GM21526 (cell line): ENCODE data around the gene KCNH4.

ENCODE experiments used
- ATAC-seq: cut with Tn5 transposase; IDR thresholded peaks from one replicate; pipeline ENCODE4 v1.9.1; 2021; ENCODE audit warnings: moderate library complexity; ENCODE audit not compliant: unreplicated experiment, low FRiP score

The KCNH4 gene

DNA sequence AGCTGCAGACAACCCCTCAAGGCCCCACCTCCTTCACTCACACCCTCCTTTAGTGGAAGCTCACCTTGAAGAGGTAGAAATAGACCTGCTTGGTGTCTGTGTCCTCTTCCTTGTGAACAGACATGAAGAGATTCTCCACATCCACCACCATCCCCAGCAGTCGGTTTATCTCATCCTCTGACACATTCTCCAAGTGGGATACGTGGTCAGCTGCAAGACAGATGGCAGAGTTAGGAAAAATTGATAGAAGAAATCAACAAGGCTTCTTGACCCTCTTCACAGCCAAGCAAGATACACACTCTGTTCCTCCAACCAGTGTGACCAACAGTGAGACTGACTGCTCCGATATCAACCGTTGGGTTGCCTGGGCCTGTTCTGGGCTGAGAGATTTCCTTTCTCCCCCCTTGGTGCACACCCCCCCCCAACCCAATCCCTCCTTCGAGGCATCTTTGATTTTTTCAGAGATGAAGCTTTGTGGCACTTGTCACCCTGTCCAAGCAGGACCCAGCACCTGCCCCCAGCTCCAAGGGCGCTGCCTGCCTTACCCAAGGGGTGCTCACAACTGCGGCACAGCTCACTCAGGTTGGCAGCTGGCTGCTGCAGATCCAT lies 60.7 kb downstream of the KCNH4 start:
- ATAC-seq, result no peak

DNA sequence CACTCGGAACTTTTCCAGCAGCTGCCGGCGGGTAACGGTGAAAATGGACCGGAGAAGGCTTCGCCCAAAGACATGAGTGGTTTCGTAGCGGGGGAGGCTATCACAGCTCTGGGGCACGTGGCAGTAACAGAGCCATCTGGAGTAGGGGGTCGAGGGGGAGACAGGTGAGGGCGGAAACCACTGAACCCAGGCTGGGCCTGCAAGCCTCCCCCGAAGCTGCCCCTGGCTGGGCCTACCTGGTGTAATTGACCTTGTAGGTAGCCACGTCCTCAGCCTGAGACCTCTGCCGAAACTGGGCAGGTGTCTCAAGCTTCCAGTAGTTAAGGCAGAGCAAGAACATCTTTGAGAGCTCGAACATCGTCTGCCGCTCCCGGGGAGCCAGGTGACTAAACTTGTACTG lies 61.6 kb downstream of the KCNH4 start:
- no peak for ATAC-seq

DNA sequence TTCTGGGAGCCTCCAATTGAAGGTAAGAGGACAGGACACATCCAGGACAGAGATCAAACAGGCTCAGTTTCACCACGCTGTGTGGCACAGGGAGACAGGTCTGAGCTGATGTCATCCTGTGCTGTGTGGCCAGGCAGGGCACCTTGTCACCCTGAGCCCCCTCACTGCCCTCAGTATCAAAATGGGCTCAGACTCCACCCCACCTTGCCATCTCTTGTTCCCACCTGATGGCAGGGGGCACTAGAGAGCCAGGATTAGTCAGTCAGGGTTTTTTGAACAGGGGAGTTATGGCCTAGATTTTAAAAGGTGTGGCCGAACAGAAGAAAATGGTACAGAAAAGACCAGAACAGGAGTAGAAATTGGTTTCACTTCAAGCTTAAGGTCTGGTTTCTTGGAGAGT lies 62.4 kb downstream of the KCNH4 start:
- ATAC-seq, result no peak

DNA sequence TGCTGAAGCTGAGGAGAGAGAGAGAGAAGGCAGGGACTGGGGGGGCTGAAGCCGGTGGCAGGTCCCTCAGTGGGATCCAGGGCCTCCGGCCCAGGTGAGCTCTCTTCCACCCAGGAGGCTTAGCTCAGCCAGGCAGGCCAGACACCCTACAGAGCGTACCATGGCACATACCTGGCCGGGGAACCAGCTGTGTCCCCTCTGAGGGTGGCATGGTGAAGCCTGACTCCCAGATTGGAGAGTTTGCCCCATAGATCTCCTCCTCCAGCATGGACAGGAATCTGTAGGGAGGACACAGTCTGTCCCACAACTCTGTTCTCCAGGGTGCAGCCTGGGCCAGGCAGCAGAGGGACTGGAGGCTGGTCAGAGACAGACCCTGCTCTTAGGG lies 62.8 kb downstream of the KCNH4 start:
- ATAC-seq, result no peak

DNA sequence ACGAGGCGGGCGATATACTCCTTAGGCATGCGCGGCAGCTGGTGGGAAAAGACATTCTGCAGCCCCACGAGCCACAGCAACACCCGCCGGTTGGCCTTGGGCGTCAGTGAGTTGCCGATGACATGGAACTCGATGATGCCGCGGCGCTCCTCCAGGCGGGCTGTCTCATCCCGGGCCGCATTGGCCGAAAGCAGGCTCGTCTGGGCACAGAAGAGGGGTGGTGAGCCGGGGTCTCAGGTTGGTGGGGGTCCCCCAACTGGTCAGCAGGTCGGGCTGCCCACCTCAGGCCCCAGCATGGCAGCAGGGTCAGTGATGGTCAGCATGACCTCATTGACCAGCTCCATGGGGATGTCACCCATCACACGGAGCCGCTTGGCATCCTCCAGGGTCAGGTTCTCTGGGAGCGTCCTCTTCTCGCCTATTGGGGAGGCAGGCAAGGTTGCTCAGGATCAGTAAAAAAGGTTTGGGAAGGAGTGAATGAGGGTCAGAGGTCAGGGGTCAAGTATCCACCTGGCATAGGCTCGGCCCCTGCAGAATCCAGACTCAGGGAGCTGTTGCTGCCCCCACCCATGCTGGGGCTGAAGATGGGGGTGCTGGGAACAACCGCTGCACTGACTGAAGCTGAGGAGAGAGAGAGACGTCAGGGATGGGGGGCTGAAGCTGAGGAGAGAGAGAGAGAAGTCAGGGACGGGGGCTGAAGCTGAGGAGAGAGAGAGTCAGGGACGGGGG lies 63.4 kb downstream of the KCNH4 start:
- no peak for ATAC-seq

DNA sequence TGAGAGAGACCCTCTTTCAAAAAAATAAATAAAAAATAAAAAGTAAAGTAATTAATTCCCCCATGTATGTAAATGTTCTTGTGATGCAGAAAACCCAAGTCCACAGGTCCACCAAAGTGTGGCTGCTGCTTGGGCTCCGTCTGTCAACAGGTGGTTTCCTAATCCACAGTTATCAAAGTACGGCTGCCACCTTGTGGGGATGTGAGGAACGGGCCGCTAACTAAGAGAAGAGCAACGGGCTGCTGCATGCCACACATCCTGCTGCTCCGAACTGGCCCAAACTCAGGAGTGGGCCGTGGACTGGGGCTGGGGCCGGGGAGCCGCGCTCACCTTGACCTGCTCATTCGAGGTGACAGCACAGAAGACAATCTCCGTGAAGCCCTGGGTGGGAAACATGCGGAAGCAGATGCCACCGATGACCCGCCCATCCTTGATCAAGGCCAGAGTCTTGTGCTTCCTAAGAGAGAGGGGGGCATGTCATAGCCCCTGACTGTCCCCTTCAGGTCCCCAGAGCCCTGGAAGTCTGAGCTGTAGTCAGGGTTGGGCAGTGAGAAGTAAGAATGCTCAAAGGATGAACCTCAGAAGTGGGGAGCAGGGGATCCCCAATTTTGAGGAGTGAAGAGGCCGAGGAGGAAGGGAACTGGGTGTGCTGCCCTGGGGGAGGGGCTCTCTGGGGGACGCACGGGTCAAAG lies 64.1 kb downstream of the KCNH4 start:
- no peak for ATAC-seq

DNA sequence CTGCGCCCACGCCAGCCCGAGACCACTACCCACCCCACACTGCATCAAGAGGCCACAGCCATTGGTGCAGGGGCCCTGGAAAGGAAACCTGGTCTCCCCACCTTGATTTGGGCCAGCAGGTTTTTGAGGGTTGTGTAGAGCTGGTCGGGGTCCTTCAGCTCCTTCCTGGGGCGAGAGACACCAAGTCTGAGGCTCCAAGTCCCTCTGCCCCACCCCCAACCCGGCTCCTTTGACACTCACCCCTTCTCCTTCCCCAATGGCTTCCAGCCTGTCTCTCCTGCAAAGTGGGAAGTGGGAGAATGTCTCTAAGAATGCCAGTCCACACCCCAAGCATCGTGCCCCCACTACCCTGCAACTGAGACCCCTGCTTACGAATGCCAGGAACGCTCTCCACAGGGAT lies 66.8 kb downstream of the KCNH4 start:
- no peak for ATAC-seq

DNA sequence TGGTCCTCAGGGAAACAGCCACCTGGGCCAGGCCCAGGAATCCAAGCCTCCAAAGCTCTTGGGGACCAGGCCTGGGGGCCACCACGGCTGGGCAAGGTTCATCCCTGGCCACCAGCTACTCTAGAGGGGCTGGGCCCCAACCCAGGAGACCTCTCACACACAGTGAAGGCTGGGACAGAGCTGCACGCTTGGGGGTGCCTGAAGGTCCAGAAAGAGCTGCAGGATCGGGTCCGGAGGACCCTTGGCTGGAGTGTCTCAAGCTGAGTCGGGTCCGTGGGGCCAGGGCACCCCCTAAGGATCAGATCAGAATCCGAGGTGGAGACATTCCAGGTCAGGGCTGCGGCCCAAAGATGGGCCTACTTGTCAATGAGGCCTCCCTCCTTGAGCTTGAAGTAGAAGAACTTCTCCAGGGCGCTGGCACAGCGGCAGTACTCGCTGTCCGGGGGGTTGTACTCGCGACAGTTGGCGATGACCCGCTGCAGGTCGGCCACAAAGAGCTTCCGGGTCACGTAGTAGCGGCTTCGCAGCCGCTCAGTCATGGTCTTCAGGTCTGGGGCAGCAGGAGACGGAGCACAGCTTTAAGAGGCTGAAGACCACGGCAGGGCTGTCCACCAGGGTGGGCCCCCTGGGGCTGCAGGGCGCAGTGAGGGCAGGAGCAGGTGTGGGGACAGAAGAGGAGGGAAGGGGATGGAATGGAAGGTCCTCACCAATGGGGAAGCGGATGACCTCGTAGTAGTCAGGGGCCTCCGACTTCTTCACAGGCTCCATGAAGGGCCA lies 67.5 kb downstream of the KCNH4 start:
- no peak for ATAC-seq

DNA sequence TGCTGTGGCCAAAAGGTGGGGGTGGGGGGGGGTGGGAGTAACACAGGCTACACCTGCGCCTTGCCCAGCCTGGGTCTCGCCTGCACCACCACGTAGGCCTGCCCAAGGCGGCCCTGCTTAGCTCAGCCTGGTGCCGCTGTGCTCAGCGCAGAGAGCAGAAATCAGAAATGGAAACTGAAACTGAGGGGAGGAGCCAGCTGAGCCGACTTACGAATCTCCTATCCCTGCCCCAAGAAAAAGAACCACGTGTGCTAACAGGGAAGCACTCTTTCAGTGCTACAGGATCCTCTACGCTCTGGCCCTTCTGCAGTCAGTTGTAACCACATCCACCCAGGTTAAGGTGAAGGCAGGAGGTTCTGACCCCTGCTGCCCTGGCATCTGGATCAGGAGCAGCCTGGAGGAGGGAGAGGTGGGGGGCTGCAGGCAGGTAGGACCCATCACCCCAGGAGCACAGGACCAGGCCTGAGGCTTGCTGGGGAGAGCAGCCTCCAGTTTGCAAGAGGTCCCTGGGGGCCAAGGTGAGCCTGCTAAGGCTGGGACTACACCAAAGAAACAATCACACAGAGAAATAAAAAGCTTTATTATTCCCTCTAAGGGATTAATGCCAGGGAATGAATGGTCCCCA lies 68.3 kb downstream of the KCNH4 start, which contains the start of gene DHX58:
TSS of gene DHX58 (minus strand) at position 163 of the 625 bp plus-strand sequence. CDS start 822 bp downstream, outside the sequence.
- peak; percentile 53 for ATAC-seq

DNA sequence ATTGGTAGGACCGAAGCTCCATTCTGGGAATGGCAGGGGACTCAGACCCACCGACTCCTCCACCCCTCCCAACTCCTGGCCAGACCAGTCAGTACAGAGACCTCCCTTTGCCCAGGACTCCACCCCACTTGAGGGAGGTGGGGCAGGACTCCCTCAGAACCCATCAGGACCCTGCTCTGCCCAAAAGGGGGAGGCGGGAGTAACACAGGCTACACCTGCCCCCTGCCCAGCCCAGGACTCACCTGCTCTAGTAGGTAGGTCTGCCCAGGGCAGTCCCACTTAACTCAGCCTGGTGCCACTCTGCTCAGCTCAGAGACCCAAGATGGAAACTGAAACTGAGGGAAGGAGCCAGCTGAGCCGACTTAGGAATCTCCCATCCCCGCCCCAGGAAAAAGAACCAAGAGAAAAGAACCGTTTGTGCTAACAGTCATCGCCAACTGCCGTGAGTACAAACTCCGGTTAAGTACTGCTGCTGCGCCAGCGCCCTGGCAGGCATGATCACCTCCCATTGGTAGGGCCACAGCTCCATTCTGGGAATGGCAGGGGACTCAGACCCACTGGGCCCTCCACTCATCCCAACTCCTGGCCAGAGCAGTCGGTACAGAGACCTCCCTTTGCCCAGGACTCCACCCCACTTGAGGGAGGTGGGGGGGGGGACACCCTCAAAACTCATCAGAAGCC lies 68.9 kb downstream of the KCNH4 start:
- no peak for ATAC-seq

DNA sequence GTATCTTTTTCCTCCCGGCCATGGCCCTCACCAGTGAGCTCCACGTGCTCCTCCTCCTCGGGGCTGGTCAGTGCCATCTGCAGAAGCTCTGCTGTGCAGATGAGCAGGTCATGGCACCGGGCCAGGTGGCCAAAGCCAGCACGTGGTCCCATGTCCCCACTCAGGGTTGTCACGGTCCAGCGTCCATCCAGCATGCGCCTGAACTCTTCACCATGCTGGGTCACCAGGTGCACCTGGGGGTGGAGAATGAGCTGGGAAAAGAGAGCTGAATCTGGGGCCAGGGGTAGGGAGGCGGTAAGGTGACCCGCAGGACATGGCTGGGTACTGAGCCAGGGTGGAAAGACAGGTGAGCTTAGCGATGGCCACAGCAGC lies 69.7 kb downstream of the KCNH4 start:
- no peak for ATAC-seq

DNA sequence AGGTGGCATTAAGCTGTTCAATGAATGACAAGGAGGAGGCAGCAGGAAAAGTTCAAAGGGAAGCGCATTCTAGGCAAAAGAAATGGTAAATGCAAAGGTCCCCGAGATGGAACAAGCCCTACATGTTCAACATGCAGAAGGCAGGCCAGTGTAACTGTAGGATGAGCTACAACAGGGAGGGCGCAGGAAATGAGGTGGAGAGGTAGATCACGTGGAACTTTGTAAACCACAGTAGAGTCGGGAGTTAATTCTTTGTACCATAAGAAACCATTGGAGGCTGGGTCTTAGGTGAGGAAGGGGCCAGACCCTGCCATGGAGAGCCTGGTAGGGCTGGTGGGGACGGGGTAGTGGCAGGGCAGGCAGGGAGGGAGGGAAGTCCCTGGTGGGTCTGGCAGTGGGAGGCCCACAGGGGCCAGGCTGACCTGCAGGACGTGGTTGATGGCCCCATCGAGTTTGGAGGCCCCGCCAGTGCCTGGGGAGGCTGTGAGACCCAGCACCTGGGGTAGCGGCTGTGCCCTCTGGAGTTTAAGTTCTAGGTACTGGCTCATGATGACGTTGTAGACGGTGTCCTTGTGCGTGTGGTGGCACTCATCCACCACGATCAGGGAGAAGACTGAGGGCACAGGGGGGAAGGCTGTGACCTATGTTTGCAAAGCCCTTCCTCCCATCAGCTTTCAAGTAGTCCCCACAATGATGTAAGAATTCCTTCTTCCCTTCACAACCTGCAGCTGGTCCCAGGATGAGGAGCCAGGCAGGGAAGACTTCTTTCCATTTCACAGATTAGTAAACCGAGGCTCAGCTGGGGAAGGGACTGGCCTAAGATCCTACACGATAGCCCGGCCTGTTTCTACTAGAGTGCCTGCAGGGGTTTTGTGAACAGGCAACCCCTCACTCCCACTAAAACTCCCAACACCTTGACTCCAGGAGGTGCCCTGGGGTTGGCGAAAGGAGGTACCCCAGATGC lies 70.4 kb downstream of the KCNH4 start:
- no peak for ATAC-seq

DNA sequence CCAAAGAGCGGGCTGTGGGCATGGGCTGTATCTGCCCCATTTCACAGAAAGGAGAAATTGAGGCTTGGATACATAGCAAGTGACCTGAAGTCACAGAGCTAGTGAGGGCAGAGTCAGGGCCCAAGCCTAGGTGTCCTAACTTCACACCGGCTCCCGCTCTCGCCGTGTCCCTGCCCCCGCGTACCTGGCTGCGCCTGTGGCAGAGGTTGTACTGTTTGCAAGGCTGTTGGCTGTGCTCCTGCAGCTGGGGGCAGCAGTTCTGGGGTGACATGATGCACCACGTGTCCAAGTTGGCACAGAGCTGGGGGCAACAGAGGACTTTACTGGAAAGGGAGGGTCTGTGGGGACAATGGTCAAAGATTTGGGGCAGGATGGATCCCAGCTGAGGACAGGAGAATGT lies 71.9 kb downstream of the KCNH4 start:
- no peak for ATAC-seq

DNA sequence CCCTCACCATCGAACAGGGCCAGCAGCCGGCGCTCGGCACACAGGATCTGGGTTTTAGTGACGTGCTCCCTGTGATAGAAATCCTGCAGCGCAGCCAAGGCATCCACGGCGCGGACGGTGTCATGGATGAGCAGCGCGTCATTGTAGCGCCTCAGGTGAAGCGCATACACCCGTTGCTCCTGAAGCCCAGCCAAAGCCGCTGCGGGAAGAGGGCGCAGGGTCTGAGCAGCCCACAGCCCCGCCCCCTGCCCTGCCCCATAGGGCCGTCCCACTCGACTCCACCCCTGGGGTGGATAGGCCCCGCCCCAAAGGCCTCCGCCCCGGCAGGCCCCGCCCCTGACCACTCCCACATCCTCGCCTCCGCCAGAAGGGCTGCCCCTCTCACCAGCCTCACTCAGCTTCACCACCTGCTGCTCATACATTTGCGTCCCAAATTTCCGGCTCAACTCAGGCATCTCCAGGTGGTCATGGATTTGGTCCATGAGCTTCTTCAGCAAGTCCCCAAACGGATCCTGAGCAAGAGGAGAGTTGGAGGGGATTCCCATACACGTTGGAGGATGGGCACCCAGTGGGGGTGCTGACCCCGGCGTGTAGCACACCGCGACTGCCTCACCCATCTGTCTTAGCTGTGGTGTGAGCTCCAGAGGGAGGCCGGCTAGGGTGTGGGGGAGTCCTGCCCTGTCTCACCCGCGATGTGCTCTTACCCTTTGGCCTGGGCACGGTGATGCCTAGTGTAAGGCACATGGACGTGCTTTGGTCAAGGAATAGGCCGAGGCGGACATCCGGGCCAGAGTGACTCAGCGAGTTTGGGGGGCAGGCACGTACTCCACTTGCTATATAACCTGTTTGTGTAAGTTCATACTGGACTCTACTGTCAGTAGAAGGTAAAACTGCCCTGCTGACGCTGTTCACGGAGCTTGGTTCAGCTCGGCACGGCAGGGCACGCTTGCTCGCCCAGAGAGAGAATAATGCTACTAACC lies 73.1 kb downstream of the KCNH4 start:
- ATAC-seq, result peak; percentile 52

DNA sequence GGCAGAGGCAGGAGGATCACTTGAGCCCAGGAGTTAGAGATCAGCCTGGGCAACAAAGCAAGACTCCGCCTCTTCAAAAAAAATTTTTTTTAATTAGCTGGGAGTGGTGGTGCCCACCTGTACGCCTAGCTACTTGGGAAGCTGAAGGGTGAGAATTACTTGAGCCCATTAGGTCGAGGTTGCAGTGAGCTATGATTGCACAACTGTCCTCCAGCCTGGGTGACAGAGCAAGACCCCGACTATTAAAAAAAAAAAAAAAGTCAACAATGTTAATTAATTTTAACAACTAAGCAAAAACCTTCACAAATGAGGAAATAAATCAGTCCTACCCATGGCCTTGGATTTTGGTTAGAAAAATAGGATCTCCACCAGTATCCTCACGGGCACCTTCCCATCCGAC lies 73.8 kb downstream of the KCNH4 start:
- ATAC-seq, result no peak
